GM19467 (cell line): Measurements from ENCODE around the gene ORMDL2.
"Not testable (repeated sequence)": the region's sequence is repeated elsewhere in the genome, so short reads cannot be mapped to it uniquely, and the experiment has no call there.

Source experiments
- ATAC-seq: cut with Tn5 transposase; IDR thresholded peaks from one replicate; pipeline ENCODE4 v1.9.1; 2021; ENCODE audit warnings: mild to moderate bottlenecking, moderate library complexity; ENCODE audit not compliant: unreplicated experiment

The ORMDL2 gene

DNA sequence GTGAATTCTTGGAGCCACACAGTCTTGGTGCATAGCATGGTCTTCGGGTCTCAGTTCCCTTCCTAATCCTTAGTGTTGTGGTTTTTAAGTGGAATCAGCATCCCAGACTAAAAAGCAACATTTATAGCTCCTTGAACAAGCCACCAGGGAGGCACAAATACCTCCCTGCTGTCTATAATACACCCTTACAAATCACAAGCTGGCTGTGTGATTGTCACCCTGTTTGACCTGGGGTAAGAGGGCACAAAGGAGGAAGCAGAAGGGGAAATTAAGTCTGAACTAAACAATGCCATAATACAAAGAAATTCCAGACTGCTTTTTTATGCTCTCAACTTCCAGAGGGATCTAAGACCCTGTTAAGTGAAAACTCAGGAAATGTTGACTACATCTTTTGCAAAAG is 32.6 kb downstream of the ORMDL2 start:
- no peak for ATAC-seq

DNA sequence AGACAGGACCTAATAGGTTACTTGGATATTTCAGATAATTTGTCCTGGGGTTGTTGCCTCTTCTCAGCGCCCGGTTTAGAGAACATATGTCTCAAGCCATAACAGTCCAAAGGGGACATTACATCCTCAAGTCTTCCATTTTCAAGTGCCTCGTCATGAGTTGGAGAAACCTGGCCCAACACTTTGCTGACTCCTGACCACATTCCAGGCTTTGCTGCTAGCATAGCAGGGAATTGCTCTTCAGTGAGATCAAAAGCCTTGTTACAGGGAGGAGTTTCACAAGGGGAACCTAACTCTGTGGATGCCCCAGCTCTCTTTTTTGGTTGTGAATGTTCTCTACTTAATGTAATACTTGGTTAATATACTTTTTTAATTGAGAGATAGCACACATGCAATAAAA is 33.1 kb downstream of the ORMDL2 start:
- no peak for ATAC-seq

DNA sequence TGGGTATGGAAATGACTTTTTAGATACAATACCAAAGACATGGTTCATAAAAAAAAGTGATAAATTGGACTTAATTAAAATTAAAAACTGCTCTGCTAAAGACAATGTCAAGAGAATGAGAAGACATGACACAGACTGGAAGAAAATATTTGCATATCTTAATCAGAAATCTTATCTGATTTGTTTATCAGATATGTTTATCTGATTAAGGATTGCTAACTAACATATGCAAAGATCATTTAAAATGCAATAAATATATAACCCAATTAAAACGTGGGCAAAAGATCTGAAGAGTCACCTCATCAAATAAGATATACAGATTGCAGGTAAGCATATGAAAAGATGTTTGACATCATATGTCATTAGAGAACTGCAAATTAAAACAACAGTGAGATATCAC is 34.9 kb downstream of the ORMDL2 start:
- no peak for ATAC-seq

DNA sequence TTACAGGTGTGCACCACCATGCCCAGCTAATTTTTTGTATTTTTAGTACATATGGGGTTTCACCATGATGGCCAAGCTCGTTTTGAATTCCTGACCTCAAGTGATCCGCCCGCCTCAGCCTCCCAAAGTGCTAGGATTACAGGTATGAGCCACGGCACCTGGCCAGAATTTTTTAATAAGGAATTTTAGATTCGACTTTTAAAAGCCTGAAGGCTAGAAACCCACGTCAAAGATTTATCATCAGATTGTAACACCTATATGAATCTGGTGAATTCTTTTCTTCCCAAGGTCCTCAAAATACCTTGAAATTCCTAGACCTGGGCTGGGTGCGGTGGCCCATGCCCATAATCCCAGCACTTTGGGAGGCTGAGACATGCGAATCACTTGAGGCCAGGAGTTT is 43.6 kb downstream of the ORMDL2 start:
- ATAC-seq: no peak

DNA sequence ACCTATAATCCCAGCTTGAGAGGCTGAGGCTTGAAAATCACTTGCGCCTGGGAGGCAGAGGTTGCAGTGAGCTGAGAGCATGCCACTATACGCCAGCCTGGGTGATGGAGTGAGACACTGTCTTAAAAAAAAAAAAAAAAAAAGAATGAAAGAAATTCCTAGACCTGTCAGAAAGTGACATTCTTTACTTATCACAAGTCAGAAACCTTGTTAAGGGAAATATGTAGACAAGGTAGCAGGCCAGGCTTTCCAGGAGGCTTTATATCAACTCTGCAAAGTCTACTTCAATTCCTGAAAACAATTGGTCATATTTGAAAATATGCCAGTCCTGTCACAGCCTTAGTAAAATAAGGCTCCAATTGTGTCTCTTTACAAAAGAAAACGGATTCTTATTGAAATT is 44.0 kb downstream of the ORMDL2 start:
- ATAC-seq: no peak

DNA sequence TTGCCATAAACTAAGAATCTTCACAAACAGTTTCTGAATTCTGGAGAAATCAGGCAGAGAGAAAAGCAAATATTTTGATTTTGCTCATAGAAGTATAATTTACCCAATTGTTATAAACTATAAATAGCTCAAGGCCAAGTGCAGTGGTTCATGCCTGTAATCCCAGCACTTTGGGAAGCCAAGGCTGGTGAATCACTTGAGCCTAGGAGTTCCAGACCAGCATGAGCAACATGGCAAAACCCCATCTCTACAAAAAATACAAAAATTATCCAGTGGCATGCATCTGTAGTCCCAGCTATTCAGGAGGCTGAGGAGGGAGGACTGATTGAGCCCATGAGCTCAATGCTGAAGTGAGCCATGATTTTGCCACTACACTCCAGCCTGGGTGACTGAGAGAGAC is 44.4 kb downstream of the ORMDL2 start:
- ATAC-seq: no peak

DNA sequence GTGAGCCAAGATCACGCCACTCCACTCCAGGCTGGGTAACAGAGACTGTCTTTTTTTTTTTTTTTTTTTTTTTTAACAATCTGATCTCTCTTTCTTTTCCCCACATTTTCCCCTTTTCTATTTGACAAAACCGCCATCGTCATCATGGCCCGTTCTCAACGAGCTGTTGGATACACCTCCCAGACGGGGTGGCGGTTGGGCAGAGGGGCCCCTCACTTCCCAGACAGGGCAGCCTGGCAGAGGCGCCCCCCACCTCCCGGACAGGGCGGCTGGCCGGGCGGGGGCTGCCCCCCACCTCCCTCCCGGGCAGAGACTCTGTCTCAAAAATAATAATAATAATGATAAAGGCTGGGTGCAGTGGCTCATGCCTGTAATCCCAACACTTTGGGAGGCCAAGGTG is 45.1 kb downstream of the ORMDL2 start:
- ATAC-seq: not testable (repeated sequence)

DNA sequence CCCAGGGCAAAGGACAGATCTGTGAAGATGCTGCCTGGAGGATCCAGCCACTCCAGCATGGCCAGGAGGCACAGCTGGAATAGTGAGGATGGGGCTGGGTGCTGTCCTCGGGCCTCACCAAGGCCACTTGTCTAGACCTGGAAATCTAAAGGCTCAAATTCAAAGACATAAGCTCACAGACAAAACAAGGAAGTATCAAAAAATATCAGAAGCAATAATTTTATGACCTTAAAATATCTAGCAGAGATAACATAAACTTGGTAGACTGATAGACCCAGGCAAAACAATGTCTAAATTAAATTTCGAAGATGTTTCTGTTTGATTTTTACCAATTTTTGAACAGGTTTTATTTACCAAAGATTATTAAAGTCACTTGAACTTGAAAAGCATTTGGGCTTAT is 47.5 kb downstream of the ORMDL2 start:
- ATAC-seq: no peak

DNA sequence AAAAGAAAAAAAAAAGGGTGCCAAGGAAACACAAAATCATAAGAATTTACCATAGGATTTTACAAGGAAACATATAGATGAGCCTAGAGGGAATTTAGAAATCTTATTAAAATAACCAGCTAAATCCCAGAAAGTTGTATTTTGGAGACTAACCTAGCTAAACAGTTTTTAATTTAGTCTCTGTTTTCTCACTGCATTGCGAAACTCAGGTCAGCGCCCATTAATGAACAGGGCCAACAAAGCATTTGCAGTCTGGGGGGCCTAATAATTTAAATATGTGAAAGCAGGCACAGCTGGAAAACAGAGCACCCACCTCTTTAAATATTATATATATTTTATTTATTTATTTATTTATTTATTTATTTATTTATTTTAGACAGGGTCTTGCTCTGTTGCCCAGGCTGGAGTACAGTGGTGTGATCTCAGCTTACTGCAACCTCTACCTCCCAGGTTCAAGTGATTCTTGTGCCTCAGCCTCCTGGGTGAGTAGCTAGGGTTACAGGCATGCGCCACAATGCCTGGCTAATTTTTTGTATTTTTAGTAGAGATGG is 48.7 kb downstream of the ORMDL2 start:
- not testable (repeated sequence) for ATAC-seq
